Activated CD4-positive, CD25-positive, alpha-beta regulatory T cell treated with anti-CD3 and anti-CD28 coated beads, Interleukin-2, amount 50 U/mL, for 16 hours (primary cell): ENCODE results near the gene CLEC2L.

ENCODE experiments used
- DNase-seq: peaks from one replicate; pipeline ENCODE4 v3.0.0-alpha.2; 2020; ENCODE audit warnings: low read depth, low spot score

The CLEC2L gene

GRCh38 chr7:139574618-139575337, 51.3 kb downstream of the CLEC2L start:
- no peak for DNase-seq

GRCh38 chr7:139575338-139575680, 51.8 kb downstream of the CLEC2L start:
- DNase-seq: no peak

GRCh38 chr7:139576179-139576973, 52.9 kb downstream of the CLEC2L start:
- DNase-seq: no peak

- no peak for DNase-seq
Observed at GRCh38 chr7:139580435-139580834, 57.0 kb downstream of the CLEC2L start.

- no peak for DNase-seq
Observed at GRCh38 chr7:139582130-139582650, 58.7 kb downstream of the CLEC2L start.

- no peak for DNase-seq
Observed at GRCh38 chr7:139582671-139583155, 59.2 kb downstream of the CLEC2L start.

- DNase-seq: no peak
Observed at GRCh38 chr7:139583826-139584553, 60.5 kb downstream of the CLEC2L start.

GRCh38 chr7:139585042-139585441, 61.6 kb downstream of the CLEC2L start:
- no peak for DNase-seq

- DNase-seq: no peak
Observed at GRCh38 chr7:139586286-139586685, 62.8 kb downstream of the CLEC2L start.

GRCh38 chr7:139587535-139587934, 64.0 kb downstream of the CLEC2L start:
- no peak for DNase-seq

GRCh38 chr7:139588632-139589031, 65.1 kb downstream of the CLEC2L start:
- DNase-seq: no peak

- no peak for DNase-seq
Observed at GRCh38 chr7:139589474-139589873, 66.0 kb downstream of the CLEC2L start.

- DNase-seq: no peak
Observed at GRCh38 chr7:139591550-139592195, 68.2 kb downstream of the CLEC2L start.

- DNase-seq: no peak
Observed at GRCh38 chr7:139592801-139593461, 69.4 kb downstream of the CLEC2L start.

- no peak for DNase-seq
Observed at GRCh38 chr7:139594090-139594489, 70.6 kb downstream of the CLEC2L start.
